Amniotic stem cell (primary cell): ENCODE results near the gene ADAMTS2.

Source experiments
- DNase-seq: peaks from one replicate; lab custom pipeline; 2025; lab: John Stamatoyannopoulos, UW

The ADAMTS2 gene

GRCh38 chr5:179139111-179139935 is 205.9 kb downstream of the ADAMTS2 start:
- DNase-seq = no peak

DNA sequence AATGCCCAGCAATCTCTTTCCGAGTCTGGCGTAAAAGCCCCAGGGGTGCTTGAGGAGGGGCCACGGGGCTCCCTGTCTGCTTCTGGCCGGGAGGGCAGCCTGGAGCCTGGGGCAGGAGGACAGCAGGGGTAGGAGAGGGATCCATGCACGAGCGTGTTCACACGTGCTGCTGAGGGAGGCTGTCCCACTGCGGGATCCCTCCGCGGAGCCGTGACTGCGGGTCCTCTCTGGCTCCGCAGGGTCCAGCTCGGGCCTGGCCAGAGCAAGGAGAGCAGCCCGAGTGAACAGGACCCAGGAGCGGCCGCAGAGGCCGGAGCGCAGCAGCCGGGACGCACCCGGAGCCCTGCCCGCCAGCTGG is 206.7 kb downstream of the ADAMTS2 start:
- DNase-seq = no peak

DNA sequence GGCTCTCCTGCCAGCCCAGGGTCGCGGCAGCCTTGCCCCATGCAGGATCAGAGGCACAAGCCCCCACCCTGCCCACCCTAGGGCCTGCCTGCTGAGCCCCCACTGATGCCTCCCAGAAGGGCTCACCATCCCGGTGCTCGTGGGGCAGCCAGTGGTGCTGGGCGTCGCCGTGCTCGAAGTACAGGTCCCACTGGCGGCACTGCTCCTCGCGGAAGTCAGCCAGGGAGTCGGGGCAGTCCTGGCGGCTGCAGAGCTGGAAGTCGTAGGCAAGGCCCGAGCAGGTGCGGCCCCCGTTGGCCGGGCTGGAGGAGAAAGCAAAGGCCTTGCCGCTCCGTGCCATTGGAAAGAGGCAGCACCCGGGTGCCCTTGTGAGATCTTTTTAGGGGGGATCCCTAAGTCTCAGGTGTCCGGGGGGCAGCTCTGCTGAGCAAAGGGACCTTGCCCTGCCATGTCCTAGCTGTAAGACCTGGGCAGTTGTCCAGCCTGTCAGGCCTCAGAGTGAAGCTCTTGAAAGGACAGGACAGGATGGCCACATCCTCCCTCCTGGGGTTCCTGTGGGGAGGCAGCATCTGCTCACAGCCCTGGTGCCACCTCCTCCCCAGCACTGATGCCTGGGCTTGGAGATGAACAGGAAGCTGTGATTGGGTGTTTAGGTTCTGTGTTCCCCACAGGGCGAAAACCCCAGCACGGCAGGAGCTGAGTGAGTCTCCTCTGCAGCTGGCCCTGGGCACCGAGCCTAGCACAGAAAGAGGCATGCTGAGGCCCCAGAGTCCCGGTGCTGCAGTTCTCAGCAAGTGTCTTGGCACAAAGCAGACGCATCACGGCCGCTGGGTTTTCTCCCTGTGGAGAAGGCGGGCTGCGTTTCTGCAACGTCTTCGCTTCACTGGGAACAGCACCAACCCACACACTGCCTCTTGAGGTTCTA is 207.4 kb downstream of the ADAMTS2 start:
- no peak for DNase-seq

DNA sequence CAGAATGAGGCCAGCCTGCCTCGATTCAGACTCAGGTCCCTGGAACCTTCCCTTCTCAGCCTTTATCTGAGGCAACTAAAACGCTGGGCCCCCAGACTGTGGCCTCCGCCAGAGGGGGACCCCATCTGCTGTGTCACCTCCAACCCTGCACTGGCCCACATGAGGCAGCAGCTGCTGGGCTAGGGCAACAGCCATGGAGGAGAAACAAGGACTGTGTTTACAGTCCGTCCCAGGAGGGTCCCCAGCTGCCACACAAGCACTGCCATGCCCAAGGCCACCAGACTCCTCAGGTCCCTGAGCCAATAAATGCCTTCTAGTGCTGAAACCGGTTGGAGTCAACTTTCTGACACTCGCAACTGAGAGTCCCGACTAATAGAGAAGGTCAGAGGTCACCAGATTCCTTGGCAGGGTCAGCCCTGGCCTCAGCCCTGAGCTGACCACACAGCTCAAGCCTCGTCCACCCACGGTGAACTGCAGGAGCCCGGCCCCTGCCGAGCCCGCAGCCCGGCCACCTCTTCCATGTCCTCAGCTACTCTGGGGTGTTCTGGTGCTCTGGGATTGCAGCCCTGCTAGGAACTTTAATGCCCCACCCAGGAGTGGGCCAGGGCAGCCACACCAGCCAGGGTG is 208.1 kb downstream of the ADAMTS2 start:
- DNase-seq = no peak

- no peak for DNase-seq
These were observed 209.6 kb downstream of the ADAMTS2 start for GRCh38 chr5:179135441-179136215.

GRCh38 chr5:179135006-179135405 is 210.3 kb downstream of the ADAMTS2 start:
- DNase-seq = no peak

GRCh38 chr5:179134511-179134910 is 210.8 kb downstream of the ADAMTS2 start:
- DNase-seq = no peak

DNA sequence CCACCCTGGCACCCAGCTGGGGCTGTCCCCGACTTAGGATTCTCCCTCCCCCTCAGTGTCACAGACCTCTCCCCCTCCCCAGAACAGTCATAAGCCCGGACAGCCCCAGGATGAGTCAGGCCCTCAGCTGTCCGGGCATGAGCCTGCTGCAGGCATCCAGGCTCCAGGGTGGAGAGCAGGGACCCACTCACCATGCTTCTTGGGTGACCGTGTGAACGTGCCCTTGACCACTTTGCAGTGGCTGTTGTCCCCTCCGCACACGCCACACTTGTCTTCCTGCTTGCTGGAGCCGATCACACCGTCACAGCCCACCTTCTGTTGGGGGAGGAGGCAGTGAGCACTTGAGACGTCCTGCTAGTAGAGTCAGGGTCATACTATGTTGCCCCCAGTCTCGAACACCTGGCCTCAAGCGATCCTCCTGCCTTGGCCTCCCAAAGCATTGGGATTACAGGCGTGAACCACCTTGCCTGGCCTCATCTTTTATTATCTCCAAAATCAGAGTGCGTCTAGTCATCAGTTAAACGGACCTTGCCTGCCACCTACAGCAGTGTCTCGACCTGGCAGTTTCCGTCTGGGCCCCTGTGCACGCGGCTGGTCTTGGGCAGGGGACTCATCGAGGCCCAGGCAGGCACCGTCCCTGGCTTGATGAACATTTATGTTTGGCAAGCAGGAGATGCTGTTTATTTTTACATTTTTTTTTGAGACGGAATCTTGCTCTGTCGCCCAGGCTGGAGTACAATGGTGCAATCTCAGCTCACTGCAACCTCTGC is 212.5 kb downstream of the ADAMTS2 start:
- DNase-seq = no peak

DNA sequence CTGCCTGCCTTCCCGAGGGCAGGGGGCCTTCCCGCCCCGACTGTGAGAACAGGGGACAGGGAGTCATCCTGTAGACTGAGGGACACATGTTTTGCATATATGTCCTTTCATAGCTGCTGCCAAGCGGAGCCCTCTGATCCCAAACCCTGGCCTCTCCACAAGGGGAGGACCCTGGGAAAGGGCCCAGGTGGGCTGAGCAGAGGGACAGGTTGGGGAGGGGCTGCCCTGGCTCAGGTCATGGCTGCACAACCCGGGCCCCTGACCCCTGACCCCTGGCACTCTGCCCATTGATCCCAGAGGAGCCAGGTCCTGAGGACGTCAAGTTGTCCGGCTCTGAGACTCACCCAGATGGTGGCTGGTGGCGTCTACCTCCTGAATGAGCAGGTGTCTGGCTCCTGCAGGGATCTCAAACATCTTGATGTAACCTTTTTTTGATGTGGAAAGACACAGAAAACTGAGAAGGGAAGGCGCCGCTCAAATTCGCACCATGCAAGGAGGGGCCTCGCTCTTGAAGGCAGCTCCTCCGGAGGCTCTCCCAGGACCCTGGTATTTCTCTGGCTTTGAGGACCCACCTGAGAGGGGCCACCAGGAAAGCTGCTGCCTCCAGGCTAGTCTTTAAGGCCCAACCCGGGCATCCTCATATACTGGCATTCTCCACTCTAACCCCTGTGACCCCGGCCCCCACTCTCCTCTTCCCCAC is 213.2 kb downstream of the ADAMTS2 start:
- no peak for DNase-seq

DNA sequence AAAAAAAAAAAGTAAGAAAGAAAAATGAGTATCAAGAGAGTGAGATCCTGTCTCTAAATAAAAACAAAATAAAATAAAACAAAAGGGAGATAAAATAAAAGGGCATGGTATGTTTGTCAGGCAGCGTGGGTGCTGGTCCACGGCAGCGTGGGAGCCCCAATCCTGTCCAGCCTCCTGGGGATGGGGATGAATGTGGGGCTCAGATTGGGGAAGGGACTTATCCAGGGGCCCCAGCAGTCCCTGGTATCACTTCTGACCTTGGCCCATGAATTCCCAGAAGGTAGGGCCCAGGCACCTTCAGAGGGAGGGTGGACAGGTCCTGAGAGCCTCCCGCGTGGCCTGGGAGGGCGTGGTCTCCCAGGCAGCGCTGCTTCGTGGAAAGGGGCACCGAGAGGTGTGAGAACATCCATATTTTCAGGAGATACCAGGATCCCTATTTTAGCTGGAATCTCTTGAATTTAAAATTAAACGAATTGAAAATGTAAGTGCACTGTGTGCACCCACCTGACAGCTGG is 213.9 kb downstream of the ADAMTS2 start:
- DNase-seq = no peak

GRCh38 chr5:179130101-179130681 is 215.1 kb downstream of the ADAMTS2 start:
- DNase-seq = no peak

DNA sequence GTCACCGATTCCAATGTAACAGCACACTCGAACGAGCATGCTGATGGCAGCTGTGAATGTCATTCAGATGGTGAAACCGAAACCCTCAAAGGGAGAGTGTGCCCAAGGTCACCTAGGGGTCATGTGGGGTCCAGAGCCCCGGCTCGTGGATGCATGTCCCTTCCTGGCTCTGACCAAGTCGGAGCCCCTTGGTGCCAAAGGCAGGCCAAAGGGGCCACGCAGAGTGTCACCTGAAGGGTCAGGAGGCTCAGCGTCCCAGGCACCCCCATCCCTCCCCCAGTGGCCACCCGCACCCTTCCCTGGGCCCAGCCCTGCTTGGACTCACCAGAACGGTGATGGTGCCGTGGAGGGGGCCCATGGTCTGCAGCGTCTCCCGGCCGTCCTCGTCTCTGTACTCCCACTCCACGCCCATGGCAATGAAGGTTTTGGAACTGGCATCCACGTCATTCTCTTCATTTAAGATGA is 215.6 kb downstream of the ADAMTS2 start:
- no peak for DNase-seq

- no peak for DNase-seq
These were observed 216.3 kb downstream of the ADAMTS2 start for GRCh38 chr5:179128976-179129375.

DNA sequence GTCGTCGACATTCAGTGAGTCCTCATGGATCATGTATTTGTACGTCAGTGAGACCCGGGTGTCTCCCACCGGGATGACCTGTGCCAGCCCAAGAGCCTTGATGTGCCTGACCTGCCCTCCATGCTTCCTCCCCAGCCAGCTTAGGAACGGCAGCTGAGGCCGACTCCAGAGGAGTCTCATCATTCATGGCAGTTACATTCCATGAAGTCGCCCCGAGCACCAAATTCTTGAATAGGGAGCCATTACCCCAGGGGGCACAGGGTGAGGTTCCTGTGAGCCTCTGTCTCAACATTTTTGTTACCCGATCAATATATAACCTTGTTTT is 217.3 kb downstream of the ADAMTS2 start:
- no peak for DNase-seq

GRCh38 chr5:179127136-179128040 is 217.9 kb downstream of the ADAMTS2 start:
- DNase-seq = no peak

DNA sequence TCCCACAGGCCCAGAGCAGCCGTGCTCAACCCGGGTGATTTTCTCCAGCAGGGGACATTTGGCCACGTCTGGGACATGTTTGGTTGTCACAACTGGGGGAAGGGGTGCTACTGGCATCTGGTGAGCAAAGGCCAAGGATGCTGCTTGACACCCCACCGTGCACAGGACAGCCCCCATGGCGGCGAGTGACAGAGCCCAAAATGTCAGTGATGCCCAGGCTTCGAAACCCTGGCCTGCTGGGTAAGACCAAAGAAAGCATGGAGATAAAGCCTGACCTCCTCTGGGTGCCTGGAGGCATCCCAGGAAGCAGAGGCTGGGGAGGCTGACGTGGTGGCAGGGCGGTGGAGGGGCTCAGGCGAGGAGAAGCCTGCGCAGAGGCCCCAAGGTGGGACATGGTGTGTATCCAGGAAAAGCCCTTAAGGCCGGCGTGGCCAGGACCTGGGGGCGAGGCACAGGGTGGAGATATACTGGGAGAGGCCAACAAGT is 218.7 kb downstream of the ADAMTS2 start:
- DNase-seq = no peak

- no peak for DNase-seq
These were observed 219.3 kb downstream of the ADAMTS2 start for GRCh38 chr5:179125789-179126505.
